Measurements from ENCODE around the gene ARL6IP6.

Gene ARL6IP6

DNA sequence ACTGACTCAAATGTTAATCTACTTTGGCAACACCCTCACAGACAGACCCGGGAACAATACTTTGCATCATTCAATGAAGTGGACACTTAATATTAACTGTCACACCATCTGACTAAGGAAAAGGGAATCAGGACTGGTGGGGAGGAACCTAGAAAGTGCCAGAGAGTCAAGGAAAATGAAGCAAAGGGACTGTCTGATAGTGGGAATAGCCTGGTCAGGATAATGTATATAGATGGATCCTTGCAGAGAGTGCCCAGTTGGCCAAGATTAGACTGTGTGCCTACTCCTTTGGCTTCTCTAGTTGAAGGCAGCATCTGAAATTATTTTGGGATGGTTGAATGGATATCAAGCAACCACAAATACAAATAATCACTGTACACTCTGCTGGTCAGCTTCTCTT is 45.2 kb downstream of the ARL6IP6 start:
- in situ Hi-C loops (cut with HindIII; ENCODE audit: low pct_ligation_motif_present, low sequenced_read_pairs) = no loop called here
- Histone ChIP-seq H3K27me3 (replicated peaks) (no peaks in the 10 kb centered on the region), H3K27ac (no peak overlapping the region)

GRCh38 chr2:152766928-152767327 is 48.5 kb downstream of the ARL6IP6 start:
- TF ChIP-seq, protein P1, sequence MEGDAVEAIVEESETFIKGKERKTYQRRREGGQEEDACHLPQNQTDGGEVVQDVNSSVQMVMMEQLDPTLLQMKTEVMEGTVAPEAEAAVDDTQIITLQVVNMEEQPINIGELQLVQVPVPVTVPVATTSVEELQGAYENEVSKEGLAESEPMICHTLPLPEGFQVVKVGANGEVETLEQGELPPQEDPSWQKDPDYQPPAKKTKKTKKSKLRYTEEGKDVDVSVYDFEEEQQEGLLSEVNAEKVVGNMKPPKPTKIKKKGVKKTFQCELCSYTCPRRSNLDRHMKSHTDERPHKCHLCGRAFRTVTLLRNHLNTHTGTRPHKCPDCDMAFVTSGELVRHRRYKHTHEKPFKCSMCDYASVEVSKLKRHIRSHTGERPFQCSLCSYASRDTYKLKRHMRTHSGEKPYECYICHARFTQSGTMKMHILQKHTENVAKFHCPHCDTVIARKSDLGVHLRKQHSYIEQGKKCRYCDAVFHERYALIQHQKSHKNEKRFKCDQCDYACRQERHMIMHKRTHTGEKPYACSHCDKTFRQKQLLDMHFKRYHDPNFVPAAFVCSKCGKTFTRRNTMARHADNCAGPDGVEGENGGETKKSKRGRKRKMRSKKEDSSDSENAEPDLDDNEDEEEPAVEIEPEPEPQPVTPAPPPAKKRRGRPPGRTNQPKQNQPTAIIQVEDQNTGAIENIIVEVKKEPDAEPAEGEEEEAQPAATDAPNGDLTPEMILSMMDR (IDR thresholded peaks at IDR 0.05; ENCODE audit: low read depth, low read length, missing control alignments) = no peak
- no peaks in the 10 kb centered on the region for H3K27me3 ChIP-seq (replicated peaks)
- H3K36me3 ChIP-seq (replicated peaks) = no peaks in the 10 kb centered on the region
- DNase-seq = peak; percentile 14
- in situ Hi-C loops (cut with HindIII; ENCODE audit: low pct_ligation_motif_present, low sequenced_read_pairs) = no loop called here
- no peak overlapping the region for H3K27ac ChIP-seq
- H3K4me3 ChIP-seq (ENCODE audit: low read depth, low read length) = no peak overlapping the region

More for the DNA sequence above, 45.2 kb downstream of the ARL6IP6 start:
- TF ChIP-seq, protein P1 (IDR thresholded peaks at IDR 0.05; ENCODE audit: low read depth, low read length, missing control alignments) = no peak
- Histone ChIP-seq H3K4me3 (ENCODE audit: low read depth, low read length) (no peak overlapping the region), H3K36me3 (replicated peaks) (no peaks in the 10 kb centered on the region)
- DNase-seq = no peak

- Histone ChIP-seq H3K36me3 (replicated peaks) (no peaks in the 10 kb centered on the region), H3K27ac (no peak overlapping the region), H3K4me3 (ENCODE audit: low read depth, low read length) (no peak overlapping the region), H3K27me3 (replicated peaks) (no peaks in the 10 kb centered on the region)
- TF ChIP-seq, protein P1 (IDR thresholded peaks at IDR 0.05; ENCODE audit: low read depth, low read length, missing control alignments) = no peak
- DNase-seq = no peak
- in situ Hi-C loops (cut with HindIII; ENCODE audit: low pct_ligation_motif_present, low sequenced_read_pairs) = no loop called here
Measured at GRCh38 chr2:152781175-152781574, 62.8 kb downstream of the ARL6IP6 start.

- Histone ChIP-seq H3K4me3 (ENCODE audit: low read depth, low read length) (no peak overlapping the region), H3K27ac (no peak overlapping the region), H3K36me3 (replicated peaks) (no peaks in the 10 kb centered on the region), H3K27me3 (replicated peaks) (no peaks in the 10 kb centered on the region)
- in situ Hi-C loops (cut with HindIII; ENCODE audit: low pct_ligation_motif_present, low sequenced_read_pairs) = no loop called here
- TF ChIP-seq, protein P1 (IDR thresholded peaks at IDR 0.05; ENCODE audit: low read depth, low read length, missing control alignments) = no peak
- DNase-seq = no peak
Measured at GRCh38 chr2:152782171-152782570, 63.8 kb downstream of the ARL6IP6 start.

DNA sequence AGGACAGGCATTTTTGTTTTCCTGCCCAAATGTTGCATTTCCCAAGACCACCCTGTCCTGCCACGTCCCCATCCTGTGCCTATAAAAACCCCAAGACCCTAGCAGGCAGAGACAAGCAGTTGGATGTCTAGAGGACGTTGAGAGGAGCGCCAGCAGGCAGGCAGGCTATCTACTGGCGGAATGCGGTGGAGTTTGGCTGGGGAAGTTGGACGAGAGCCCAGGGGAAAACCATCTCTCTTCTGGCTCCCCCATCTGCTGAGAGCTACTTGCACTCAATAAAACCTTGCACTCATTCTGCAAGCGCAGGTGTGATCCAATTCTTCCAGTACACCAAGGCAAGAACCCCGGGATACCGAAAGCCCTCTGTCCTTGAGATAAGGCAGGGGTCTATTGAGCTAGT is 72.5 kb downstream of the ARL6IP6 start:
- no peak for DNase-seq

DNA sequence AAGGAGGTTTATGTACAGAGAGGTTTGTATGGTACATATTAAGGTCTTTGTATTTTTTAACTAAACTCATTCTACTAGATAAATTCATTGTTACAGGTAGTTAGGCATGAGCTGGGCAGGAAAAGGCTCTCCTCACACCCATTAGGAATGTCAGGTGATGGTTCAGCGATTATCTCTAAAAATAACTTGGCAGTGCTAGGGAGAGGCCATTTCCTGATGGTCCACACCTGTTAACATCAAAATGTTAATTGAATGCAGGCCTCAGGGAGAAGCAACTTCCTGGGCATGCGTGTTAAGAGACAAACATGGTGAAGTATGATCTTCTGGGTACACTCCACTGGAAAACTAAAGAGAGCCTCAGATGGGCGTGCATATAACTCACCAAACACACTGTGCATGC is 73.6 kb downstream of the ARL6IP6 start:
- TF ChIP-seq, protein P1 (IDR thresholded peaks at IDR 0.05; ENCODE audit: low read depth, low read length, missing control alignments) = no peak
- DNase-seq = no peak
- Histone ChIP-seq H3K36me3 (replicated peaks) (no peaks in the 10 kb centered on the region), H3K4me3 (ENCODE audit: low read depth, low read length) (no peak overlapping the region), H3K27me3 (replicated peaks) (no peaks in the 10 kb centered on the region), H3K27ac (no peak overlapping the region)
- in situ Hi-C loops (cut with HindIII; ENCODE audit: low pct_ligation_motif_present, low sequenced_read_pairs) = no loop called here

More for the DNA sequence above, 72.5 kb downstream of the ARL6IP6 start:
- no peak overlapping the region for H3K4me3 ChIP-seq (ENCODE audit: low read depth, low read length)
- TF ChIP-seq, protein P1 (IDR thresholded peaks at IDR 0.05; ENCODE audit: low read depth, low read length, missing control alignments) = no peak
- no peaks in the 10 kb centered on the region for H3K27me3 ChIP-seq (replicated peaks)
- in situ Hi-C loops (cut with HindIII; ENCODE audit: low pct_ligation_motif_present, low sequenced_read_pairs) = no loop called here
- no peak overlapping the region for H3K27ac ChIP-seq
- no peaks in the 10 kb centered on the region for H3K36me3 ChIP-seq (replicated peaks)

Data from brain microvascular endothelial cell (primary cell).